HepG2 (cell line): Measurements from ENCODE around the gene ANGPTL2. TPM values are rescaled to one million over a fixed set of nuclear protein-coding genes. Genes with fewer than 3 reads are reported as not detected.

Experiments
- ATAC-seq: fragments of 200-7000 bp; cut with Tn5 transposase; 3 replicates; pipeline ENCODE4 v1.9.1; 2020; ENCODE audit warnings: mild to moderate bottlenecking, moderate library complexity
- BruUV-seq: library from RNA; stranded (reverse); fragments of 400-500 nt; replicated peaks from 2 replicates; lab custom pipeline; 2021; lab: Mats Ljungman, UMichigan
- CTCF ChIA-PET: fragments of 300-600 bp; formaldehyde crosslinking; extraction: SDS; loops from one replicate; lab custom pipeline; 2021; ENCODE audit warnings: low total read pairs, inconsistent platforms, low intra/inter-chr PET ratio; lab: Yijun Ruan, JAX
- POLR2A ChIA-PET: fragments of 350-600 bp; sonication (Branson Sonifier 250); formaldehyde crosslinking; loops from one replicate; lab custom pipeline; 2020; ENCODE audit warnings: antibody characterized with exemption, inconsistent platforms; lab: Yijun Ruan, JAX
- DNase-seq: peaks from one replicate; pipeline ENCODE4 v3.0.0-alpha.2; 2015; ENCODE audit warnings: low spot score
- FAIRE-seq: peaks from 3 replicates; lab custom pipeline; 2011; peaks lifted over from hg19 to GRCh38; lab: Jason Lieb, UNC
- H2AFZ ChIP-seq: one replicate; pipeline ENCODE4 v1.6.1; 2011; ENCODE audit warnings: low read length, inconsistent platforms
- H3K27ac ChIP-seq: fragments of 300-600 bp; 3 replicates; pipeline ENCODE4 v1.8.0; 2011; ENCODE audit warnings: mixed run types, mild to moderate bottlenecking, mixed read lengths, low read length, inconsistent platforms; ENCODE audit not compliant: insufficient read depth; ENCODE audit errors: extremely low read length
- H3K27me3 ChIP-seq, 2 experiments: fragments of 200-600 bp in 1 of 2; 2 replicates in 1 of 2; 3 replicates in 1 of 2; pipeline versions ENCODE4 v1.6.0 to v1.8.0; 2011; ENCODE audit warnings: low read length in 2 of 2, mild to moderate bottlenecking in 2 of 2, moderate library complexity in 2 of 2, inconsistent platforms in 1 of 2; ENCODE audit not compliant: insufficient read depth in 2 of 2, control insufficient read depth in 1 of 2
- H3K36me3 ChIP-seq, 2 experiments: fragments of 200-600 bp in 1 of 2; replicated peaks in 1 of 2; 2 replicates in 1 of 2; 3 replicates in 1 of 2; pipeline versions ENCODE4 v1.5.1 to v1.8.0; 2011; ENCODE audit warnings: low read length in 2 of 2, inconsistent platforms in 1 of 2; ENCODE audit not compliant: insufficient read depth in 2 of 2, control insufficient read depth in 1 of 2
- H3K4me1 ChIP-seq: 2 replicates; pipeline ENCODE4 v1.5.1; 2012; ENCODE audit warnings: low read length, inconsistent platforms; ENCODE audit not compliant: insufficient read depth
- H3K4me2 ChIP-seq: 2 replicates; pipeline ENCODE4 v1.6.0; 2011; ENCODE audit warnings: low read depth, low read length, inconsistent platforms
- H3K4me3 ChIP-seq, 3 experiments: fragments of 200-600 bp in 1 of 3; sonication (generic), shearing (Covaris generic) in 1 of 3; replicated peaks in 1 of 3; 2 replicates each; pipeline ENCODE4 v1.5.1; 2011 to 2016; ENCODE audit warnings: low read length in 3 of 3, inconsistent platforms in 2 of 3, low read depth in 2 of 3, mild to moderate bottlenecking in 2 of 3, control low read depth in 1 of 3, mixed read lengths in 1 of 3; ENCODE audit not compliant: insufficient read depth in 1 of 3
- H3K79me2 ChIP-seq: one replicate; pipeline ENCODE4 v1.6.1; 2011; ENCODE audit warnings: low read length, inconsistent platforms; ENCODE audit not compliant: insufficient read depth
- H3K9ac ChIP-seq: 2 replicates; pipeline ENCODE4 v1.6.0; 2011; ENCODE audit warnings: mild to moderate bottlenecking, low read depth, low read length, inconsistent platforms; ENCODE audit not compliant: insufficient read depth
- H3K9me3 ChIP-seq: 2 replicates; pipeline ENCODE4 v1.5.1; 2012; ENCODE audit warnings: mild to moderate bottlenecking, low read length
- H4K20me1 ChIP-seq: 2 replicates; pipeline ENCODE4 v1.6.0; 2011; ENCODE audit warnings: inconsistent platforms, mild to moderate bottlenecking, low read length, moderate library complexity; ENCODE audit not compliant: insufficient read depth
- CC2D1A ChIP-seq: sonication (generic); formaldehyde crosslinking; IDR thresholded peaks from 2 replicates; pipeline ENCODE4 v1.8.1; 2023; ENCODE audit warnings: mild to moderate bottlenecking, missing genetic modification reagents
- GABPB1 ChIP-seq: IDR thresholded peaks from 2 replicates; pipeline ENCODE4 v1.6.1; 2016; ENCODE audit warnings: mild to moderate bottlenecking, missing genetic modification reagents, moderate library complexity, missing compliant biosample characterization
- IKZF4 ChIP-seq: sonication (generic); formaldehyde crosslinking; IDR thresholded peaks from 2 replicates; pipeline ENCODE4 v1.5.1; 2020; ENCODE audit warnings: borderline replicate concordance, mild to moderate bottlenecking, low read depth, missing genetic modification reagents; ENCODE audit errors: not compliant biosample characterization
- MAFK ChIP-seq, 2 experiments: IDR thresholded peaks in 1 of 2; conservative IDR thresholded peaks in 1 of 2; 2 replicates each; pipeline ENCODE4 v1.6.1; 2011; ENCODE audit warnings: improper control_type of control experiment in 2 of 2, low read length in 2 of 2
- SP5 ChIP-seq: IDR thresholded peaks from 2 replicates; pipeline ENCODE4 v1.6.1; 2016; ENCODE audit warnings: low read depth, borderline replicate concordance
- ZBTB14 ChIP-seq: sonication (generic); formaldehyde crosslinking; IDR thresholded peaks from 2 replicates; pipeline ENCODE4 v1.4.0; 2020; ENCODE audit warnings: missing genetic modification reagents
- ZNF124 ChIP-seq: sonication (generic); formaldehyde crosslinking; IDR thresholded peaks from 2 replicates; pipeline ENCODE4 v1.4.0; 2020; ENCODE audit warnings: missing genetic modification reagents
- ZNF292 ChIP-seq: sonication (generic); formaldehyde crosslinking; IDR thresholded peaks from 2 replicates; pipeline ENCODE4 v1.8.1; 2022; ENCODE audit warnings: mild to moderate bottlenecking, low read depth, missing genetic modification reagents, borderline replicate concordance
- ZNF710 ChIP-seq: sonication (generic); formaldehyde crosslinking; IDR thresholded peaks from 2 replicates; pipeline ENCODE4 v1.5.0; 2020; ENCODE audit warnings: mild to moderate bottlenecking, missing genetic modification reagents, borderline replicate concordance
- ZZZ3 ChIP-seq: sonication (generic); formaldehyde crosslinking; IDR thresholded peaks from 2 replicates; pipeline ENCODE4 v1.4.0; 2020; ENCODE audit warnings: missing genetic modification reagents, mild to moderate bottlenecking, borderline replicate concordance
- WGBS: methylation state at CpG from one replicate; pipeline ENCODE4 v1.1.6; 2017; ENCODE audit warnings: low lambda C conversion rate; 5-methylcytosine and 5-hydroxymethylcytosine counted together
- in situ Hi-C: cut with HindIII; loops from 2 replicates; pipeline ENCODE4 v1.10.0; 2017; ENCODE audit warnings: low pct_unique_long_range_greater_than_20kb; ENCODE audit not compliant: extremely low pct_ligation_motif_present
- intact Hi-C: fragments of 100-400 bp; cut with micrococcal nuclease; formaldehyde crosslinking; loops from one replicate; pipeline ENCODE4 v1.10.0; 2022; ENCODE audit not compliant: unreplicated experiment
- polyA plus RNA-seq, 8 experiments: library from polyadenylated mRNA; depleted of rRNA in 3 of 8; stranded (reverse) in 7 of 8; unstranded in 1 of 8; fragments of >200 nt; fragmentation: Illumina TruSeq in 4 of 8; extraction: Trizol in 4 of 8; gene quantifications; 2 replicates each; pipeline versions ENCODE4 v1.2.1 to v1.2.3, GENCODE V29; 2011 to 2016; ENCODE audit warnings: low read depth in 4 of 8, missing spikeins in 1 of 8, mixed read lengths in 1 of 8; ENCODE audit not compliant: insufficient read depth in 1 of 8
- total RNA-seq, 5 experiments: library from RNA; depleted of rRNA; stranded (reverse); fragments of >200 nt; fragmentation: Illumina TruSeq; extraction: Trizol; gene quantifications; 2 replicates each; pipeline ENCODE4 v1.2.3, GENCODE V29; 2016; ENCODE audit warnings: low read depth in 1 of 5

Gene ANGPTL2
- total and polyA plus RNA-seq, 2 of the 13 experiments (the other 11 are each of a cell fraction or from before 2014, with no cell fraction given): 0.91 to 21.0 TPM

- peaks cover 17% of the 10 kb centered on the region for H3K4me1 ChIP-seq
- no peak for TF ChIP-seq ZBTB14 (CRISPR knock-in tag)
- H3K4me3 ChIP-seq: no peak overlapping the region
- DNase-seq (no peak), FAIRE-seq (no peak), ATAC-seq (no peak)
- BruUV-seq: no TSS peak
- H3K27me3 ChIP-seq: no peaks in the 10 kb centered on the region
- H3K9ac ChIP-seq: no peak overlapping the region
- H4K20me1 ChIP-seq: no peaks in the 10 kb centered on the region
- intact Hi-C loops: no loop called here
- H3K9me3 ChIP-seq: no peaks in the 10 kb centered on the region
- H2AFZ ChIP-seq: no peak overlapping the region
- POLR2A ChIA-PET: no interaction called here
- no peak overlapping the region for H3K27ac ChIP-seq
- 91% methylated on average over 8 of the region's 8 CpGs for WGBS
- no peaks in the 10 kb centered on the region for H3K79me2 ChIP-seq
- CTCF ChIA-PET: no interaction called here
- in situ Hi-C loops: no loop called here
- H3K36me3 ChIP-seq: peaks cover 0 to under 1% of the 10 kb centered on the region in 2 experiments; a peak in 1 of 5 replicates
- no peak overlapping the region for H3K4me2 ChIP-seq
Measured at GRCh38 chr9:127087836-127088235, 34.6 kb downstream of the ANGPTL2 start.

- H3K27me3 ChIP-seq: no peaks in the 10 kb centered on the region
- ChIA-PET CTCF (no interaction called here), POLR2A (no interaction called here)
- H3K9me3 ChIP-seq: no peaks in the 10 kb centered on the region
- DNase-seq: no peak
- H3K4me1 ChIP-seq: peaks cover 17% of the 10 kb centered on the region
- H3K36me3 ChIP-seq: no peaks in the 10 kb centered on the region; a peak in 1 of 5 replicates
- no peaks in the 10 kb centered on the region for H4K20me1 ChIP-seq
- intact Hi-C loops (no loop called here), in situ Hi-C loops (no loop called here)
- no peak overlapping the region for H3K9ac ChIP-seq
- WGBS: 87% methylated on average over 6 of the region's 6 CpGs
- no peak overlapping the region for H3K27ac ChIP-seq
- BruUV-seq: no TSS peak
- no peaks in the 10 kb centered on the region for H3K79me2 ChIP-seq
- no peak overlapping the region for H3K4me3 ChIP-seq
- no peak overlapping the region for H2AFZ ChIP-seq
- no peak for ATAC-seq
- no peak for FAIRE-seq
- no peak overlapping the region for H3K4me2 ChIP-seq
- TF ChIP-seq ZNF124 (CRISPR knock-in tag): no peak
- no peak for TF ChIP-seq ZZZ3 (CRISPR knock-in tag)
- TF ChIP-seq MAFK (conservative IDR thresholded peaks at IDR 0.05 in 1 of 2, IDR thresholded peaks at IDR 0.05 in 1 of 2; ENCODE audit: low read length in 2 of 2): no peak
- no peak for TF ChIP-seq ZNF710 (CRISPR knock-in tag)
- TF ChIP-seq SP5 (CRISPR knock-in tag): no peak
- no peak for TF ChIP-seq CC2D1A (CRISPR knock-in tag)
- no peak for TF ChIP-seq GABPB1 (CRISPR knock-in tag)
- TF ChIP-seq ZNF292: no peak
- no peak for TF ChIP-seq IKZF4 (CRISPR knock-in tag)
Measured at GRCh38 chr9:127087411-127087810, 35.0 kb downstream of the ANGPTL2 start.
